ENCODE results near the gene KRTAP10-8. TPM values are rescaled to one million over a fixed set of nuclear protein-coding genes. Genes with fewer than 3 reads are reported as not detected.
"Not testable (repeated sequence)": the region's sequence is repeated elsewhere in the genome, so short reads cannot be mapped to it uniquely, and the experiment has no call there.

The KRTAP10-8 gene
- total and polyA plus RNA-seq, 4 donors = not detected

DNA sequence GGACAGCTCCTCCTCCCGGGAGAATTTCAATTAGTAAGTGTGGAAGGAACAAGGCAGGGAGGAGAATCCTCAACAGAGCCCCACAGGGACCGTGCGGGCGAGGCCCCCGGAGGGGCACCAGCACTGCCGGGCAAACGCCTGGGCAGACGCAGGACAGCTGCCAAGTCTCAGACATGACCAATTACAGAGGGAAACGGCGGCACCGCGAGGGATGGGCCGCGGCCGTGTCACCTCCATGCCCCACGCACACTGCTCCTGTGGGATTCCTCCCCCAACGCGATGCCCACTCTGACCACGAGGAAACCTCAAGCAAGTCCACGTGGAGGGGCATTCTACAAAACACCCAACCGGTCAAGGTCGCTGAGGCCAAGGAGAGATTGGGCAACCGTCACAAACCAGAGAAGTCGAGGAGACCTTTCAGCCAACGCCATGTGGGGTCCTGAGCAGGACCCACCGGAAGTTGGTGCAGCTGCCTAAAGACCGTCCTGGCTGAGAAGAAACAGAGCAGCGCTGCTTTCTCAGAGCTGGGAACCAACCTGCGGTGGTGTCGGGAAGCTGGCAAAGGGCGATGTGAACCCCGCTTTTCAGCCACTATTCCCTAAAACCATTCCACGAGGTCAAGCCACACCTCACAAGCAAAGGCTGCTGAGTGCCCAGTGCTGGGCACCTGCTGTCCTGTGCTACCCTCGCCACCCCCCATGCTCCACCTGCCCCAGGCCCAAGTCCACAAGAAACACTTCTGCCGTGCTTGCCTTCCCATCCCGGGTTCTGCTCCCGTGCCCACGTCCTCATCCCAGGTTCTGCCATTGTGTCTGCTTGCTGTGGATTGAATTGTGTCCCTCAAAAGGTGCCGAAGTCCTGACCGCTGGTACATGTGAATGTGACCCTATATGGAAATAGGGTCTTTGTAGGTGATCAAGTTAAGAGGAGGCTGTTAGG is 39.8 kb upstream of the KRTAP10-8 start:
- DNase-seq (ENCODE audit: low read depth in 4 of 6, low spot score in 6 of 6) = no peak
- 93% methylated on average over 40 of the region's 40 CpGs for WGBS (ENCODE audit: insufficient coverage)
- Histone ChIP-seq H3K27ac (ENCODE audit: low read depth, low read length) (no peak overlapping the region), H3K4me1 (ENCODE audit: control insufficient read depth, insufficient read depth, low read length) (peaks cover 4% of the 10 kb centered on the region), H3K9me3 (ENCODE audit: control insufficient read depth, insufficient read depth, low read length) (peaks cover 2% of the 10 kb centered on the region), H3K4me3 (ENCODE audit: low read depth, low read length) (no peak overlapping the region), H3K27me3 (ENCODE audit: control insufficient read depth, insufficient read depth, low read length) (no peaks in the 10 kb centered on the region), H3K36me3 (ENCODE audit: control insufficient read depth, insufficient read depth, low read length) (no peaks in the 10 kb centered on the region)

DNA sequence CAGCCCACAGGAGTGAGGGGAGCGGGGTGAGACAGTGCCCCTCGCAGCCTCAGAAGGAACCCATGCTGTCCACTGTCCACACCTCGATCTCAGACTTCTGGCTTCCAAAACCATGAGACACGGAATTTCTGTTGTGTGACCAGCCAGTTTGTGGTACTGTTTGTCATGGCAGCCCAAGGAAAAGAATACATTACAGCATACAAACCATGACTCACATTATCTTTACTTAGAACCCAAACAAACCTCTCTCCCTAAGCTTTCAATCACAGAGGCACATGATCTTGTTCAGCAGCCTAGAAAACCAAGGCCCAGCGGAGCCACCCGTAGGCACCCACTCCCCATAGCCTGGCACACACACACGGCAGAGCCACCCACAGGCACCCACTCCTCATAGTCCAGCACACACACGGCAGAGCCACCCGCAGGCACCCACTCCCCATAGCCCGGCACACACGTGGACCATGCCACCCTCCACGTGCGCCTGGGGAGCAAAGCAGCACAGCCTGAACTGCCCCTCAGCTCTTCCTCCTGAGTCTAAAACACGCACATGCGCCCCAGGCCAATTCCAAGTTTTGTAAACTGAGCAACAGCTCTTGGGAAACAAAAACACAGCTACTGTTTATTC is 38.8 kb upstream of the KRTAP10-8 start:
- Histone ChIP-seq H3K4me3 (ENCODE audit: low read depth, low read length) (no peak overlapping the region), H3K9me3 (ENCODE audit: control insufficient read depth, insufficient read depth, low read length) (peaks cover 4% of the 10 kb centered on the region), H3K4me1 (ENCODE audit: control insufficient read depth, insufficient read depth, low read length) (peaks cover 4% of the 10 kb centered on the region), H3K27me3 (ENCODE audit: control insufficient read depth, insufficient read depth, low read length) (no peaks in the 10 kb centered on the region), H3K36me3 (ENCODE audit: control insufficient read depth, insufficient read depth, low read length) (no peaks in the 10 kb centered on the region), H3K27ac (ENCODE audit: low read depth, low read length) (no peak overlapping the region)
- WGBS (ENCODE audit: insufficient coverage) = 91% methylated on average over 14 of the region's 15 CpGs
- DNase-seq (ENCODE audit: low read depth in 4 of 6, low spot score in 6 of 6) = no peak

DNA sequence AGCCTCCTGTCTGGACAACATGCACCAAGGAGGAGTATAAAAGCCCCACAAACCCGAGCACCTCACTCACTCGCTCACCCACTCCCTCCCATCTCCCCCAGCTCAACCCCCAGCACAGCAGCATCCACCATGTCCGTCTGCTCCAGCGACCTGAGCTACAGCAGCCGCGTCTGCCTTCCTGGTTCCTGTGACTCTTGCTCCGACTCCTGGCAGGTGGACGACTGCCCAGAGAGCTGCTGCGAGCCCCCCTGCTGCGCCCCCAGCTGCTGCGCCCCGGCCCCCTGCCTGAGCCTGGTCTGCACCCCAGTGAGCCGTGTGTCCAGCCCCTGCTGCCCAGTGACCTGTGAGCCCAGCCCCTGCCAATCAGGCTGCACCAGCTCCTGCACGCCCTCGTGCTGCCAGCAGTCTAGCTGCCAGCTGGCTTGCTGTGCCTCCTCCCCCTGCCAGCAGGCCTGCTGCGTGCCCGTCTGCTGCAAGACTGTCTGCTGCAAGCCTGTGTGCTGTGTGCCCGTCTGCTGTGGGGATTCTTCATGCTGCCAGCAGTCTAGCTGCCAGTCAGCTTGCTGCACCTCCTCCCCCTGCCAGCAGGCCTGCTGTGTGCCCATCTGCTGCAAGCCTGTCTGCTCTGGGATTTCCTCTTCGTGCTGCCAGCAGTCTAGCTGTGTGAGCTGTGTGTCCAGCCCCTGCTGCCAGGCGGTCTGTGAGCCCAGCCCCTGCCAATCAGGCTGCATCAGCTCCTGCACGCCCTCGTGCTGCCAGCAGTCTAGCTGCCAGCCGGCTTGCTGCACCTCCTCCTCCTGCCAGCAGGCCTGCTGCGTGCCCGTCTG is 38.0 kb upstream of the KRTAP10-8 start, which contains the start of gene KRTAP10-4:
KRTAP10-4 (plus strand) TSS at position 100 of the 827 bp plus-strand sequence; CDS start at position 130, 30 bp downstream.
- H3K9me3 ChIP-seq (ENCODE audit: control insufficient read depth, insufficient read depth, low read length); H3K4me1 ChIP-seq (ENCODE audit: control insufficient read depth, insufficient read depth, low read length); H3K27ac ChIP-seq (ENCODE audit: low read depth, low read length); H3K36me3 ChIP-seq (ENCODE audit: control insufficient read depth, insufficient read depth, low read length); DNase-seq (ENCODE audit: low read depth in 4 of 6, low spot score in 6 of 6); H3K4me3 ChIP-seq (ENCODE audit: low read depth, low read length); H3K27me3 ChIP-seq (ENCODE audit: control insufficient read depth, insufficient read depth, low read length): not testable (repeated sequence)
- 53% methylated on average over 13 of the region's 25 CpGs for WGBS (ENCODE audit: insufficient coverage)

DNA sequence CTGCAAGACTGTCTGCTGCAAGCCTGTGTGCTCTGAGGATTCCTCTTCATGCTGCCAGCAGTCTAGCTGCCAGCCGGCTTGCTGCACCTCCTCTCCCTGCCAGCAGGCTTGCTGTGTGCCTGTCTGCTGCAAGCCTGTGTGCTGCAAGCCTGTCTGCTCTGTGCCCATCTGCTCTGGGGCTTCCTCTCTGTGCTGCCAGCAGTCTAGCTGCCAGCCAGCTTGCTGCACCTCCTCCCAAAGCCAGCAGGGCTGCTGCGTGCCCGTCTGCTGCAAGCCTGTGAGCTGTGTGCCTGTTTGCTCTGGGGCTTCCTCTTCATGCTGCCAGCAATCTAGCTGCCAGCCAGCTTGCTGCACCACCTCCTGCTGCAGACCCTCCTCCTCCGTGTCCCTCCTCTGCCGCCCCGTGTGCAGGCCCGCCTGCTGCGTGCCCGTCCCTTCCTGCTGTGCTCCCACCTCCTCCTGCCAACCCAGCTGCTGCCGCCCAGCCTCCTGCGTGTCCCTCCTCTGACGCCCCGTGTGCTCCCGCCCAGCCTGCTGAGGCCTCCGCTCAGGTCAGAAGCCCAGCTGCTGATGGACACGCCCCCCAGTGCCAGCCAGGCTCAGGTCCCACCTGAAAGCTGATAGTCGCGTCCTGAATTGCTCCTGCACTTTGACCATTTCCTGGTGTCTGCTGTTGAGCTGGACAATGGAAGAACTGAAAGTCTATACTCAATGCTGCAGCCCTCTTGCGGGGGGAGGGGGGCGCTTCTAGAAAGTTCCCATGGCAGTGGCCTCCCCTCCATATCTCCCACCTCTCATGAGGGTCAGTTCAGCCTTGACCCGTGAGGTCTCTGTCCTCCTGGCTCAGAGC is 37.2 kb upstream of the KRTAP10-8 start:
- Histone ChIP-seq H3K4me3 (ENCODE audit: low read depth, low read length) (no peak overlapping the region), H3K4me1 (ENCODE audit: control insufficient read depth, insufficient read depth, low read length) (peaks cover 4% of the 10 kb centered on the region), H3K36me3 (ENCODE audit: control insufficient read depth, insufficient read depth, low read length) (no peaks in the 10 kb centered on the region), H3K27ac (ENCODE audit: low read depth, low read length) (no peak overlapping the region), H3K9me3 (ENCODE audit: control insufficient read depth, insufficient read depth, low read length) (peaks cover 4% of the 10 kb centered on the region), H3K27me3 (ENCODE audit: control insufficient read depth, insufficient read depth, low read length) (no peaks in the 10 kb centered on the region)
- 33% methylated on average over 21 of the region's 21 CpGs for WGBS (ENCODE audit: insufficient coverage)
- no peak for DNase-seq (ENCODE audit: low read depth in 4 of 6, low spot score in 6 of 6)

DNA sequence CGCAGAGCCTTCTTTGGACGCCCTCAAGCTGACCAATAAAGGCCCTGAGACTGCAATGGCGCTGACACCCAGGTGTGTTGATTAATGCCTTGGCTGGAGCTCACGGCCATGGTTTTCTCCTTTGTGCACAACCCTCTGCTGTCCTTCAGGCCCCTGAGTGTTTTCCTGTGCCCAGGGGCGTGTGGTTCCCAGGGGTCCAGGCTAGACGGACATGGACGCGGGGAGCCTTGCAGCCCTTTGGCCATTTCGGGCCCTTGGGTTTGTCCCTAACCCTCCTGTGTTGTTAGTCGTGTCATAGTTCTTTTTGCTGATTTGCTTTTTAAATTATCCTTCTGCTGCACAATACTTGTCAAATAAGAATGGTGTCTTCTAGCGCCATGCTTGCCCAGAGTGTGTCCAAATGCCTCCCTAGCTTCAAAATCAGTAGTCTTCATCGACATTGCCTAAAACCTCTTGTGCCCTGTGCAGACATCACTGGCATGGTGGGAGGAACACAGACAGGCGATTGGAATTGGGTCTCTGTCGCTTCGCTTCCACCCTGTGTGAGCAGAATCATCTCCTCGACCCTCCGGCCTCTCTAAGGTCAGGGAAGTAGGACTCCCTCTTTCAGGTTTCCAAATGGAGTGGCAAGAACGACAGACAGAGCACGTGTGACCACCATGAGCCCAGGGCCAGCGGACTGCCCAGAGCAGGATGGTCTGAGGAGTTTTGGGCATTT is 36.4 kb upstream of the KRTAP10-8 start:
- DNase-seq (ENCODE audit: low read depth in 4 of 6, low spot score in 6 of 6) = no peak
- 86% methylated on average over 14 of the region's 20 CpGs for WGBS (ENCODE audit: insufficient coverage)

DNA sequence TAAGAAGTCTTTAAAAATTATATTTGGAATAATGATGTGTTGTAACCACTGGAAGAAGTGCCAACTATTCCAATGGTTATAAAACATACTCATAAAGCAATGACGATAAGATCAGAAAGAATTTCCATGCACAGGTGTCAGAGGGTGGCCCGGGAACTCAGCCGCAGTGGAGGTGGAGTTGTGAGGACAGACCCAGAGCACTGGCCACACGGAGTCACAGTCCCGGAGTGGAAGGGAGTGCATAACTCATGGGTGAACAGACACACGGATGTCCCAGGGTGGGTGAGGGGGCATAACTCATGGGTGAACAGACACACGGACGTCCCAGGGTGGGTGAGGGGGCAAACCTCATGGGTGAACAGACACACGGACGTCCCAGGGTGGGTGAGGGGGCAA is 35.9 kb upstream of the KRTAP10-8 start:
- DNase-seq (ENCODE audit: low read depth in 4 of 6, low spot score in 6 of 6) = no peak
- H3K4me3 ChIP-seq (ENCODE audit: low read depth, low read length) = no peak overlapping the region
- peaks cover 4% of the 10 kb centered on the region for H3K9me3 ChIP-seq (ENCODE audit: control insufficient read depth, insufficient read depth, low read length)
- WGBS (ENCODE audit: insufficient coverage) = 98% methylated on average over 5 of the region's 10 CpGs
- H3K27me3 ChIP-seq (ENCODE audit: control insufficient read depth, insufficient read depth, low read length) = no peaks in the 10 kb centered on the region
- H3K4me1 ChIP-seq (ENCODE audit: control insufficient read depth, insufficient read depth, low read length) = peaks cover 4% of the 10 kb centered on the region
- H3K27ac ChIP-seq (ENCODE audit: low read depth, low read length) = no peak overlapping the region
- no peaks in the 10 kb centered on the region for H3K36me3 ChIP-seq (ENCODE audit: control insufficient read depth, insufficient read depth, low read length)

More for the DNA sequence above, 36.4 kb upstream of the KRTAP10-8 start:
- peaks cover 4% of the 10 kb centered on the region for H3K9me3 ChIP-seq (ENCODE audit: control insufficient read depth, insufficient read depth, low read length)
- no peaks in the 10 kb centered on the region for H3K27me3 ChIP-seq (ENCODE audit: control insufficient read depth, insufficient read depth, low read length)
- no peaks in the 10 kb centered on the region for H3K36me3 ChIP-seq (ENCODE audit: control insufficient read depth, insufficient read depth, low read length)
- peaks cover 4% of the 10 kb centered on the region for H3K4me1 ChIP-seq (ENCODE audit: control insufficient read depth, insufficient read depth, low read length)
- H3K4me3 ChIP-seq (ENCODE audit: low read depth, low read length) = no peak overlapping the region
- no peak overlapping the region for H3K27ac ChIP-seq (ENCODE audit: low read depth, low read length)

DNA sequence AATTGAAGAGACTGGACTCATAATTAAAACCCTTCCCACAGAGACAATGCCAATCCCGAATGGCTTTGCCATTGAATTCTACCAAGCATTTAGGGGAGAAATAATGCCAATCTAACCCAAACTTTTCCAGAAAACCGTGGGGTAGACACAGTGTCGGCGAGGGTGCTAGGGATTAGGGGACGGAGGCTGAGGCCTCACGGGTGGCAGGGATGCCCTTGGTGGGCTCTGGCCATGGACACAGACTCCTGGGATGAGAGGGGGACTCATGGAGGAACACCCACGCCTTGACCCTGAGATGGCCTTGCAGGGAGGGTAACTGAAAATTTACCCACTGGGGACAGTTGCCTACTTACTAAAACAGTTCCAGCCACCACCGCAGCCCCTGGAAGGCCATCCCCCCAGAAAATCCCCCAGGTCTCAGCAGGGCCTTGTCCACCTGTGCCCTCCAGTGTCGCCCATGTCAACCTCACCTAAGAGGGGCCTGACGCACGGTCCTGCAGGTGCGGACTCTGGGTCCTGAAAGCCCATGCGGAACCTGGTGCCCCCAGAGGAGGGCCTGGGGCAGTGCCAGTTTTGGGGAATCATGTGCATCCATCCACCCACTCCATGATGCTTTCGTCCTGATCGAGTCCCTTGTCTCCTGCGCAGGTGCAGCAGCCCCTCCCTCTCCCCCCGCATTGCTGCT is 33.4 kb upstream of the KRTAP10-8 start:
- Histone ChIP-seq H3K36me3 (ENCODE audit: control insufficient read depth, insufficient read depth, low read length) (no peaks in the 10 kb centered on the region), H3K9me3 (ENCODE audit: control insufficient read depth, insufficient read depth, low read length) (peaks cover 4% of the 10 kb centered on the region)
- WGBS (ENCODE audit: insufficient coverage) = 94% methylated on average over 16 of the region's 17 CpGs

DNA sequence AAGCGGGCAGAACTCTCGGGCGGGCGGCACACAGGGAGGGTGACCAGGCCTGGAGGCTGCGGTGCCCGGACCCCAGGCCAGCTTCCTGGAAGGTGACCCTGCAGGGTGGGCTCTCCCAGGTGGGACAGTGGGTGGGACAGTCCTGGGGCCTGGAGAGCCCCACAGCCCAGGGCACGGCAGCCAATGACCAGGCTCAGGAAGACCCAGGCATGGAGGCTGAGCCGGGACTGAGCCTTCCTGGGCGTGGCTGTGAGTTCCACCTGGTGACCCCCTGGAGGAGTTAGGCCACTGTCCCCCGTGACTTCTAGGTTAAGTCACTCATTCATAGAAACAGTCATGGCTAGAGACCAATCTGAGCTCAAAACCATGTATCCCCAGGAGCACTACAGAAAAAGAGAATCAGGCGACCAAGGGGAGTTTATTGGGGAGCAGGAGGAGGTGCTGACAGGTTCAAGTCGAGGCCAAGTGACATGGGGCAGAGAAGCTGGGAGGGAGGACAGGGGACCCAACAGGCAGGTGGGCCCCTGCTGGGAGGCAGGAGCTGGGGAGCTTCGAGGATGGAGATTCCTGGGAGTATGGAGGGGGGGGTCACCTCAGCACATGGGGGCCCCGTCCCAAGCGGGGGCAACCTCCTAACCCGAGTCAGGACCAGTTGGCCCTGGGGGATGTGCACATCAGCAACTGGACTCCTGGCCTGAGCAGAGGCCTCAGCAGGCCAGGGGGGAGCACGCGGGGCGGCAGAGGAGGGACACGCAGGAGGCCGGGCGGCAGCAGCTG is 32.6 kb upstream of the KRTAP10-8 start:
- Histone ChIP-seq H3K4me1 (ENCODE audit: control insufficient read depth, insufficient read depth, low read length) (peaks cover 4% of the 10 kb centered on the region), H3K4me3 (ENCODE audit: low read depth, low read length) (no peak overlapping the region), H3K36me3 (ENCODE audit: control insufficient read depth, insufficient read depth, low read length) (no peaks in the 10 kb centered on the region), H3K27me3 (ENCODE audit: control insufficient read depth, insufficient read depth, low read length) (no peaks in the 10 kb centered on the region), H3K9me3 (ENCODE audit: control insufficient read depth, insufficient read depth, low read length) (peaks cover 4% of the 10 kb centered on the region), H3K27ac (ENCODE audit: low read depth, low read length) (no peak overlapping the region)
- no peak for DNase-seq (ENCODE audit: low read depth in 4 of 6, low spot score in 6 of 6)
- WGBS (ENCODE audit: insufficient coverage) = 69% methylated on average over 20 of the region's 22 CpGs

More for the DNA sequence above, 33.4 kb upstream of the KRTAP10-8 start:
- H3K4me3 ChIP-seq (ENCODE audit: low read depth, low read length) = no peak overlapping the region
- H3K27me3 ChIP-seq (ENCODE audit: control insufficient read depth, insufficient read depth, low read length) = no peaks in the 10 kb centered on the region
- DNase-seq (ENCODE audit: low read depth in 4 of 6, low spot score in 6 of 6) = no peak
- H3K27ac ChIP-seq (ENCODE audit: low read depth, low read length) = no peak overlapping the region
- H3K4me1 ChIP-seq (ENCODE audit: control insufficient read depth, insufficient read depth, low read length) = peaks cover 4% of the 10 kb centered on the region

Data from spinal cord (tissue), 10 donors.